ENCODE measurements around the gene ABCG1.

ABCG1 gene

GRCh38 chr21:42202321-42202720 is 16.6 kb upstream of the ABCG1 start:
- TF ChIP-seq TARDBP (IDR thresholded peaks at IDR 0.05) (no peak), BHLHE40 (IDR thresholded peaks at IDR 0.05; ENCODE audit: borderline replicate concordance) (no peak), LEF1 (IDR thresholded peaks at IDR 0.05; ENCODE audit: borderline replicate concordance) (no peak), HDGF (IDR thresholded peaks at IDR 0.05; ENCODE audit: borderline replicate concordance) (no peak), FOXA1 (IDR thresholded peaks at IDR 0.05) (no peak), CTBP1 (IDR thresholded peaks at IDR 0.05; ENCODE audit: borderline replicate concordance) (no peak), NFRKB (IDR thresholded peaks at IDR 0.05) (no peak), ARNT (IDR thresholded peaks at IDR 0.05) (no peak), SUZ12 (IDR thresholded peaks at IDR 0.05) (no peak), SP1 (IDR thresholded peaks at IDR 0.05) (no peak), ZNF384 (IDR thresholded peaks at IDR 0.05) (no peak), ELF4 (IDR thresholded peaks at IDR 0.05) (no peak), FOXM1 (IDR thresholded peaks at IDR 0.05; ENCODE audit: borderline replicate concordance) (no peak)
- DNase-seq (ENCODE audit: extremely low spot score), result no peak
- ChIA-PET POLR2A (no interaction called here), CTCF (no interaction called here)

- CTCF ChIA-PET, result no interaction called here
- POLR2A ChIA-PET, result no interaction called here
- TF ChIP-seq L3MBTL2 (conservative IDR thresholded peaks at IDR 0.05) (no peak), ELF4 (IDR thresholded peaks at IDR 0.05) (no peak), FOXK2 (IDR thresholded peaks at IDR 0.05) (no peak), HDGF (IDR thresholded peaks at IDR 0.05; ENCODE audit: borderline replicate concordance) (no peak), SP1 (IDR thresholded peaks at IDR 0.05) (no peak), TARDBP (IDR thresholded peaks at IDR 0.05) (no peak), PKNOX1 (IDR thresholded peaks at IDR 0.05) (no peak), CTBP1 (IDR thresholded peaks at IDR 0.05; ENCODE audit: borderline replicate concordance) (no peak), BHLHE40 (IDR thresholded peaks at IDR 0.05; ENCODE audit: borderline replicate concordance) (no peak), NFRKB (IDR thresholded peaks at IDR 0.05) (no peak), SUZ12 (IDR thresholded peaks at IDR 0.05) (no peak), LEF1 (IDR thresholded peaks at IDR 0.05; ENCODE audit: borderline replicate concordance) (no peak), ARNT (IDR thresholded peaks at IDR 0.05) (no peak), FOXA1 (IDR thresholded peaks at IDR 0.05) (no peak)
- DNase-seq (ENCODE audit: extremely low spot score), result no peak
These were observed 15.6 kb upstream of the ABCG1 start for GRCh38 chr21:42203321-42203720.

DNA sequence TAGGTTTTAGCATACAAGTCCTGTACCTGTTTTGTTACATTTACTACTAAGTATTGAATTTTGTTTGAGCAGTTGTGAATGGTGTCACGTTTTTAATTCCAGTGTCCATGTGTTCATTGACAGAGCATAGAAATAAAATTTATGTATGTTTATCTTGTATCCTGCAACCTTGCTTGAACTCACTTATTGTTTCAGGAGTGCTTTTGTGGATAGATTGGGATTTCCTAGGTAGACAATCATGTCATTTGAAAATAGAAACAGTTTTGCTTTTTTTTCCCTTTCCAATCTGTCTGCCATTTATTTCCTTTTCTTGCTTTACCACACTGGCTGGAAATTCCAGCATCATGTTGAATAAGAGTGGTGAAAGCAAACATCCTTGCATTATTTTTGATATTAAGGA is 15.0 kb upstream of the ABCG1 start:
- CTCF ChIA-PET, result no interaction called here
- TF ChIP-seq L3MBTL2 (conservative IDR thresholded peaks at IDR 0.05), result no peak
- TF ChIP-seq PKNOX1 (IDR thresholded peaks at IDR 0.05), result no peak
- no peak for TF ChIP-seq TARDBP (IDR thresholded peaks at IDR 0.05)
- TF ChIP-seq FOXA1 (IDR thresholded peaks at IDR 0.05), result no peak
- no peak for TF ChIP-seq NFRKB (IDR thresholded peaks at IDR 0.05)
- no peak for TF ChIP-seq CTBP1 (IDR thresholded peaks at IDR 0.05; ENCODE audit: borderline replicate concordance)
- no peak for TF ChIP-seq ARNT (IDR thresholded peaks at IDR 0.05)
- no peak for TF ChIP-seq HDGF (IDR thresholded peaks at IDR 0.05; ENCODE audit: borderline replicate concordance)
- TF ChIP-seq ELF4 (IDR thresholded peaks at IDR 0.05), result no peak
- no peak for TF ChIP-seq BHLHE40 (IDR thresholded peaks at IDR 0.05; ENCODE audit: borderline replicate concordance)
- POLR2A ChIA-PET, result no interaction called here
- DNase-seq (ENCODE audit: extremely low spot score), result no peak

GRCh38 chr21:42207426-42207825 is 11.5 kb upstream of the ABCG1 start:
- no peak for DNase-seq (ENCODE audit: extremely low spot score)
- POLR2A ChIA-PET, result no interaction called here
- CTCF ChIA-PET, result no interaction called here
- TF ChIP-seq NFRKB (IDR thresholded peaks at IDR 0.05), result no peak
- no peak for TF ChIP-seq ZNF384 (IDR thresholded peaks at IDR 0.05)
- TF ChIP-seq L3MBTL2 (conservative IDR thresholded peaks at IDR 0.05), result no peak
- TF ChIP-seq LEF1 (IDR thresholded peaks at IDR 0.05; ENCODE audit: borderline replicate concordance), result no peak
- no peak for TF ChIP-seq SUZ12 (IDR thresholded peaks at IDR 0.05)
- TF ChIP-seq CTBP1 (IDR thresholded peaks at IDR 0.05; ENCODE audit: borderline replicate concordance), result no peak
- TF ChIP-seq PKNOX1 (IDR thresholded peaks at IDR 0.05), result no peak
- no peak for TF ChIP-seq BHLHE40 (IDR thresholded peaks at IDR 0.05; ENCODE audit: borderline replicate concordance)
- TF ChIP-seq TARDBP (IDR thresholded peaks at IDR 0.05), result no peak
- no peak for TF ChIP-seq HDGF (IDR thresholded peaks at IDR 0.05; ENCODE audit: borderline replicate concordance)

DNA sequence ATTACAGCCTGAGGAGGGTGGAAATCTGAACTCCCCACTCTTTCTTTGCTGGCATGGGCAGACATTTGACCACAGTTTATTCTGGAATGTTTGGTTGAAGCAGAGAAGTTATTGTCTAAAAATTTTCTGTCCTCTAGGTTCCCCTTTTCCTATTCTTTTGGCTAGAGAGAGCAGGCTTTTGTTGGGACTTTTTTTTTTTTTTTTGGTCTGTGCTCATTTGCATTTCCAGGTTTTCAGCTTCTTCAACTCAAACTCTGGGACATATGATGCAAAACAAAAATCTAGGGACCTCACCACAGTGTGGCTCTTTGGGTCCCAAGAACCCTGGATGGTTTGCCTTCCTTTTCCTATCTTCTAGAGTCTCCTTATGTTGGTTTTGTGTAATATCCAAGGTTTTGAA is 10.9 kb upstream of the ABCG1 start:
- DNase-seq (ENCODE audit: extremely low spot score), result no peak
- TF ChIP-seq BHLHE40 (IDR thresholded peaks at IDR 0.05; ENCODE audit: borderline replicate concordance) (no peak), SUZ12 (IDR thresholded peaks at IDR 0.05) (no peak), CTBP1 (IDR thresholded peaks at IDR 0.05; ENCODE audit: borderline replicate concordance) (no peak), L3MBTL2 (conservative IDR thresholded peaks at IDR 0.05) (no peak), HDGF (IDR thresholded peaks at IDR 0.05; ENCODE audit: borderline replicate concordance) (no peak), ELF4 (IDR thresholded peaks at IDR 0.05) (no peak), FOXA1 (IDR thresholded peaks at IDR 0.05) (no peak), ZNF384 (IDR thresholded peaks at IDR 0.05) (no peak)
- ChIA-PET CTCF (no interaction called here), POLR2A (no interaction called here)

- ChIA-PET POLR2A (no interaction called here), CTCF (no interaction called here)
- no peak for TF ChIP-seq SUZ12 (IDR thresholded peaks at IDR 0.05)
- TF ChIP-seq CTBP1 (IDR thresholded peaks at IDR 0.05; ENCODE audit: borderline replicate concordance), result no peak
- no peak for TF ChIP-seq HDGF (IDR thresholded peaks at IDR 0.05; ENCODE audit: borderline replicate concordance)
- no peak for TF ChIP-seq FOXA1 (IDR thresholded peaks at IDR 0.05)
- no peak for TF ChIP-seq FOXK2 (IDR thresholded peaks at IDR 0.05)
- TF ChIP-seq FOXM1 (IDR thresholded peaks at IDR 0.05; ENCODE audit: borderline replicate concordance), result no peak
- TF ChIP-seq SP1 (IDR thresholded peaks at IDR 0.05), result no peak
- no peak for TF ChIP-seq NFRKB (IDR thresholded peaks at IDR 0.05)
- no peak for TF ChIP-seq TARDBP (IDR thresholded peaks at IDR 0.05)
- no peak for TF ChIP-seq ZNF384 (IDR thresholded peaks at IDR 0.05)
- TF ChIP-seq LEF1 (IDR thresholded peaks at IDR 0.05; ENCODE audit: borderline replicate concordance), result no peak
- no peak for TF ChIP-seq ELF4 (IDR thresholded peaks at IDR 0.05)
- TF ChIP-seq PKNOX1 (IDR thresholded peaks at IDR 0.05), result no peak
- TF ChIP-seq ARNT (IDR thresholded peaks at IDR 0.05), result no peak
- TF ChIP-seq BHLHE40 (IDR thresholded peaks at IDR 0.05; ENCODE audit: borderline replicate concordance), result no peak
- no peak for DNase-seq (ENCODE audit: extremely low spot score)
These were observed 10.0 kb upstream of the ABCG1 start for GRCh38 chr21:42208801-42209490.

Data from HEK293T (cell line).